MM.1S (cell line): ENCODE data around the gene DUSP8.

ENCODE experiments used
- DNase-seq: peaks from one replicate; pipeline ENCODE4 v3.0.0-alpha.2; 2015
- H2AFZ ChIP-seq: fragments of 300-600 bp; sonication (generic); 2 replicates; pipeline ENCODE4 v1.6.0; 2016; ENCODE audit warnings: antibody characterized with exemption, low read length
- H3F3A ChIP-seq: fragments of 300-600 bp; sonication (generic); 2 replicates; pipeline ENCODE4 v1.6.1; 2016; ENCODE audit warnings: mild to moderate bottlenecking, antibody characterized with exemption, low read length, moderate library complexity, mixed read lengths; ENCODE audit not compliant: insufficient read depth
- H3K27ac ChIP-seq: fragments of 300-600 bp; sonication (generic); 2 replicates; pipeline ENCODE4 v1.5.1; 2016; ENCODE audit warnings: mild to moderate bottlenecking, low read length
- H3K27me3 ChIP-seq: fragments of 300-600 bp; sonication (generic); replicated peaks from 2 replicates; pipeline ENCODE4 v1.6.0; 2016; ENCODE audit warnings: low read length; ENCODE audit not compliant: insufficient read depth
- H3K36me3 ChIP-seq: fragments of 300-600 bp; sonication (generic); replicated peaks from 2 replicates; pipeline ENCODE4 v1.6.1; 2016; ENCODE audit warnings: mild to moderate bottlenecking, low read length, mixed read lengths; ENCODE audit not compliant: insufficient read depth
- H3K4me1 ChIP-seq: fragments of 300-600 bp; sonication (generic); 2 replicates; pipeline ENCODE4 v1.6.1; 2016; ENCODE audit warnings: low read length, mixed read lengths
- H3K4me2 ChIP-seq: fragments of 300-600 bp; sonication (generic); 2 replicates; pipeline ENCODE4 v1.6.0; 2016; ENCODE audit warnings: low read depth, low read length
- H3K4me3 ChIP-seq: fragments of 300-600 bp; sonication (generic); 2 replicates; pipeline ENCODE4 v1.5.1; 2016; ENCODE audit warnings: low read length, mixed read lengths
- H3K79me2 ChIP-seq: fragments of 300-600 bp; sonication (generic); 2 replicates; pipeline ENCODE4 v1.6.1; 2016; ENCODE audit warnings: mixed run types, low read length, mixed read lengths
- H3K9ac ChIP-seq: fragments of 300-600 bp; sonication (generic); 2 replicates; pipeline ENCODE4 v1.6.1; 2016; ENCODE audit warnings: low read length, mixed read lengths
- H3K9me2 ChIP-seq: fragments of 300-600 bp; sonication (generic); replicated peaks from 2 replicates; pipeline ENCODE4 v1.6.1; 2016; ENCODE audit warnings: mild to moderate bottlenecking, low read length, mixed read lengths; ENCODE audit not compliant: insufficient read depth
- H3K9me3 ChIP-seq: fragments of 300-600 bp; sonication (generic); replicated peaks from 2 replicates; pipeline ENCODE4 v1.6.1; 2016; ENCODE audit warnings: mild to moderate bottlenecking, low read length, mixed read lengths; ENCODE audit not compliant: insufficient read depth
- H4K20me1 ChIP-seq: fragments of 300-600 bp; sonication (generic); 2 replicates; pipeline ENCODE4 v1.6.1; 2016; ENCODE audit warnings: mild to moderate bottlenecking, low read length, moderate library complexity, mixed read lengths; ENCODE audit not compliant: insufficient read depth
- CTCF ChIP-seq: fragments of 300-600 bp; sonication (generic); IDR thresholded peaks from 2 replicates; pipeline ENCODE4 v1.5.1; 2016; ENCODE audit warnings: antibody characterized with exemption, low read length, mixed read lengths
- EZH2 ChIP-seq: fragments of 300-600 bp; sonication (generic); optimal IDR thresholded peaks from 2 replicates; pipeline ENCODE3; 2017; ENCODE audit warnings: low read depth, mild to moderate bottlenecking, antibody characterized with exemption, low read length, mixed read lengths
- EZH2phosphoT487 ChIP-seq: fragments of 300-600 bp; sonication (generic); IDR thresholded peaks from 2 replicates; pipeline ENCODE4 v1.6.1; 2018; ENCODE audit warnings: antibody characterized with exemption, low read length

Gene DUSP8

DNA sequence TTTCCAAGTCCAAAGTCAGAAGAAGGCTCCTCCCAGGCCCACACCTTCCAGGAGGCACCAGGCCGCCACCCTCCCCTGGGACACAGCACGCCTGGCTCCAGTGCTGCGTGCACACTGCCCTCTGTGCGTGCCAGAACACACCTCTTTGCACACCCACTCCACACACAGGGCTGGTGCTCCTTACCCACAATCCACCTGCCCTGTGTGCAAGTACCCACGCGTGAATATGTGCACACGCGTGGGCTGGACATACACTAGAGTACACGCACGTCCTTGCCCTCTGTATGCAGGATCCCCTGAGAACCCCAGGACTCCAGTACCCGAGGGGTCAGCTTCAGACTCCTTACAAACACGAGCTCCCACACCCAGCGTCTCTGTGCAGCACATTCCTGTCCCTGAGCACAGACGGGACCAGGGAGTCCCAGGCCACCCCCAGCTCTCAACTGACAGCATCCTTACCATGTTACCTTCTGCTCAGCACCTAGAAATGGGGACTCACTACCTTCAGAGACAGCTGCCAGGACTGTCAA lies 2.8 kb downstream of the DUSP8 start:
- H2AFZ ChIP-seq, result no peak overlapping the region
- H3K36me3 ChIP-seq, result no peaks in the 10 kb centered on the region
- H3K4me3 ChIP-seq, result no peak overlapping the region
- H3K9ac ChIP-seq, result no peak overlapping the region
- H3K9me2 ChIP-seq, result no peaks in the 10 kb centered on the region
- H3K9me3 ChIP-seq, result no peaks in the 10 kb centered on the region
- no peak for TF ChIP-seq EZH2phosphoT487
- TF ChIP-seq EZH2, result no peak
- TF ChIP-seq CTCF, result no peak
- H3K27me3 ChIP-seq, result peaks cover 72% of the 10 kb centered on the region
- H3K4me2 ChIP-seq, result no peak overlapping the region
- H3K79me2 ChIP-seq, result no peaks in the 10 kb centered on the region
- no peak overlapping the region for H3K27ac ChIP-seq
- H3F3A ChIP-seq, result 0 out of 2 replicates have a peak, but pooled peaks cover 3% of the 10 kb centered on the region
- no peaks in the 10 kb centered on the region for H4K20me1 ChIP-seq
- no peak for DNase-seq
- no peaks in the 10 kb centered on the region for H3K4me1 ChIP-seq

- no peaks in the 10 kb centered on the region for H3K4me1 ChIP-seq
- no peaks in the 10 kb centered on the region for H3K36me3 ChIP-seq
- no peaks in the 10 kb centered on the region for H3F3A ChIP-seq
- H3K9me2 ChIP-seq, result no peaks in the 10 kb centered on the region
- H3K9me3 ChIP-seq, result no peaks in the 10 kb centered on the region
- H3K27me3 ChIP-seq, result peaks cover 72% of the 10 kb centered on the region
- H4K20me1 ChIP-seq, result no peaks in the 10 kb centered on the region
- DNase-seq, result no peak
- H3K9ac ChIP-seq, result no peak overlapping the region
- H3K4me3 ChIP-seq, result no peak overlapping the region
- no peak overlapping the region for H3K27ac ChIP-seq
- H3K4me2 ChIP-seq, result no peak overlapping the region
- no peak overlapping the region for H2AFZ ChIP-seq
- TF ChIP-seq EZH2, result no peak
- H3K79me2 ChIP-seq, result no peaks in the 10 kb centered on the region
These were observed 3.6 kb downstream of the DUSP8 start for GRCh38 chr11:1568441-1568911.

GRCh38 chr11:1567721-1568100 lies 4.4 kb downstream of the DUSP8 start:
- Histone ChIP-seq H3K9me2 (no peaks in the 10 kb centered on the region), H3K4me2 (no peak overlapping the region), H4K20me1 (no peaks in the 10 kb centered on the region), H3K9ac (no peak overlapping the region), H3F3A (no peaks in the 10 kb centered on the region), H2AFZ (no peak overlapping the region), H3K27ac (no peak overlapping the region), H3K36me3 (no peaks in the 10 kb centered on the region), H3K27me3 (peaks cover 72% of the 10 kb centered on the region), H3K9me3 (no peaks in the 10 kb centered on the region), H3K4me3 (no peak overlapping the region), H3K4me1 (no peaks in the 10 kb centered on the region), H3K79me2 (no peaks in the 10 kb centered on the region)
- TF ChIP-seq EZH2phosphoT487, result no peak
- TF ChIP-seq CTCF, result no peak
- TF ChIP-seq EZH2, result no peak
- DNase-seq, result no peak

DNA sequence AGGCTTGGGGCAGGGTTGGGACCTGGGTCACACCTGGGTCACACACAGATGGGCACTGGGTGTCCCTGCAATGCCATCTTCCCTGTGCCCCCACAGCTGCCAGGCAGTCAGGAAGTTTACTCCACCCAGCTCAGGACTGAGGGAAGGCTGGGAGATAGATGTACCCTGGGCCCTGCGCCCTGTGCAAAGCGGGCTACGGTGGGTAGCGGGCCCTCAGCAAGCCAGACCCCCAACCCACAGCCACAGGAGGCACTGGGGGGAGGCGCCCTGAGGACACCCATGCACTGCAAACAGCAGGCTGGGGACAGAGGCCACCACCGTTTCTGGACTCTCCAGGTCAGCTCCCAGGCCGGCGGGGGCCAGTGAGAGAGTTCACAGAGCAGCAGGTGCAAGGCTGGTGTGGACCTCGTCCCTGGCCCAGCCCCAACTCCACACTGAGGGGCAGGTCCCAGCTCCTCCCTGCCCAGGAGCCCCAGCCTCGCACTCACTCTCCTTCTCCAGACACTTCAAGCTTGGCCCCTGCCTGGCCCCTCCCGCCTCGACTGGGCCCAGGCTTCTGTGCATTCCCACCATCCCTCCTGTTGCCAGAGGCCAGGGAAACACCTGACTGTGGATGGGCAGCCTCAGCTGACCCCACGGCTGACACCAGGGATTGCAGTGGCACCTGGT lies 4.9 kb downstream of the DUSP8 start:
- Histone ChIP-seq H3K9me3 (no peaks in the 10 kb centered on the region), H2AFZ (no peak overlapping the region), H3K9ac (no peak overlapping the region), H3K79me2 (no peaks in the 10 kb centered on the region), H3F3A (no peaks in the 10 kb centered on the region), H4K20me1 (no peaks in the 10 kb centered on the region), H3K27me3 (peaks cover 72% of the 10 kb centered on the region), H3K9me2 (no peaks in the 10 kb centered on the region), H3K4me2 (no peak overlapping the region), H3K27ac (no peak overlapping the region), H3K4me3 (no peak overlapping the region), H3K36me3 (no peaks in the 10 kb centered on the region), H3K4me1 (no peaks in the 10 kb centered on the region)
- no peak for DNase-seq
- TF ChIP-seq EZH2phosphoT487, result no peak
- TF ChIP-seq CTCF, result no peak
- no peak for TF ChIP-seq EZH2
